ENCODE results near the gene TFPI. TPM values are rescaled to one million over a fixed set of nuclear protein-coding genes. Genes with fewer than 3 reads are reported as not detected.

TFPI gene
- polyA plus RNA-seq, 1 donor from 2014 or later: 0.09 TPM

GRCh38 chr2:187509667-187510417 is 44.4 kb downstream of the TFPI start:
- Mint-ChIP-seq H3K27ac (no peak overlapping the region), H3K9me3 (peaks cover 0 to 3% (median 3%) of the 10 kb centered on the region in 3 donors), H3K4me3 (no peak overlapping the region), H3K27me3 (no peaks in the 10 kb centered on the region), H3K4me1 (no peaks in the 10 kb centered on the region), H3K36me3 (no peaks in the 10 kb centered on the region)

GRCh38 chr2:187506416-187506815 is 47.8 kb downstream of the TFPI start:
- Mint-ChIP-seq H3K9me3 (peaks cover 0 to 3% (median 3%) of the 10 kb centered on the region in 3 donors), H3K4me1 (no peaks in the 10 kb centered on the region), H3K27ac (no peak overlapping the region), H3K27me3 (no peaks in the 10 kb centered on the region), H3K4me3 (no peak overlapping the region), H3K36me3 (no peaks in the 10 kb centered on the region)

GRCh38 chr2:187505065-187505672 is 49.1 kb downstream of the TFPI start:
- no peaks in the 10 kb centered on the region for H3K27me3 Mint-ChIP-seq
- H3K9me3 Mint-ChIP-seq: peaks cover 0 to 3% (median 2%) of the 10 kb centered on the region in 3 donors
- no peak overlapping the region for H3K27ac Mint-ChIP-seq
- H3K4me3 Mint-ChIP-seq: no peak overlapping the region
- H3K4me1 Mint-ChIP-seq: no peaks in the 10 kb centered on the region
- no peaks in the 10 kb centered on the region for H3K36me3 Mint-ChIP-seq

- no peaks in the 10 kb centered on the region for H3K27me3 Mint-ChIP-seq
- H3K9me3 Mint-ChIP-seq: peaks cover 0 to 2% (median 0%) of the 10 kb centered on the region in 3 donors
- H3K36me3 Mint-ChIP-seq: no peaks in the 10 kb centered on the region
- no peak overlapping the region for H3K4me3 Mint-ChIP-seq
- no peak overlapping the region for H3K27ac Mint-ChIP-seq
- H3K4me1 Mint-ChIP-seq: no peaks in the 10 kb centered on the region
Observed at GRCh38 chr2:187504312-187504921, 49.8 kb downstream of the TFPI start.

GRCh38 chr2:187503700-187504099 is 50.5 kb downstream of the TFPI start:
- H3K4me3 Mint-ChIP-seq: no peak overlapping the region

GRCh38 chr2:187502467-187502866 is 51.8 kb downstream of the TFPI start:
- Mint-ChIP-seq H3K4me1 (no peaks in the 10 kb centered on the region), H3K27me3 (no peaks in the 10 kb centered on the region), H3K27ac (no peak overlapping the region), H3K36me3 (no peaks in the 10 kb centered on the region), H3K4me3 (no peak overlapping the region), H3K9me3 (no peaks in the 10 kb centered on the region)

More at GRCh38 chr2:187503700-187504099, 50.5 kb downstream of the TFPI start:
- H3K4me1 Mint-ChIP-seq: no peaks in the 10 kb centered on the region
- peaks cover 0 to 2% (median 0%) of the 10 kb centered on the region in 3 donors for H3K9me3 Mint-ChIP-seq
- no peaks in the 10 kb centered on the region for H3K27me3 Mint-ChIP-seq
- H3K27ac Mint-ChIP-seq: no peak overlapping the region
- no peaks in the 10 kb centered on the region for H3K36me3 Mint-ChIP-seq

GRCh38 chr2:187500585-187501359 is 53.5 kb downstream of the TFPI start:
- Mint-ChIP-seq H3K27ac (no peak overlapping the region), H3K9me3 (no peaks in the 10 kb centered on the region), H3K4me3 (no peak overlapping the region), H3K27me3 (no peaks in the 10 kb centered on the region), H3K36me3 (no peaks in the 10 kb centered on the region), H3K4me1 (no peaks in the 10 kb centered on the region)

- no peak overlapping the region for H3K27ac Mint-ChIP-seq
- no peaks in the 10 kb centered on the region for H3K36me3 Mint-ChIP-seq
- no peaks in the 10 kb centered on the region for H3K9me3 Mint-ChIP-seq
- no peaks in the 10 kb centered on the region for H3K27me3 Mint-ChIP-seq
- no peak overlapping the region for H3K4me3 Mint-ChIP-seq
- H3K4me1 Mint-ChIP-seq: no peaks in the 10 kb centered on the region
Observed at GRCh38 chr2:187499941-187500532, 54.2 kb downstream of the TFPI start.

GRCh38 chr2:187497858-187498463 is 56.3 kb downstream of the TFPI start:
- Mint-ChIP-seq H3K4me3 (no peak overlapping the region), H3K4me1 (no peaks in the 10 kb centered on the region), H3K27ac (no peak overlapping the region), H3K9me3 (no peaks in the 10 kb centered on the region), H3K27me3 (no peaks in the 10 kb centered on the region), H3K36me3 (no peaks in the 10 kb centered on the region)

- no peak overlapping the region for H3K27ac Mint-ChIP-seq
- no peaks in the 10 kb centered on the region for H3K36me3 Mint-ChIP-seq
- no peaks in the 10 kb centered on the region for H3K4me1 Mint-ChIP-seq
- H3K9me3 Mint-ChIP-seq: no peaks in the 10 kb centered on the region
- no peak overlapping the region for H3K4me3 Mint-ChIP-seq
- no peaks in the 10 kb centered on the region for H3K27me3 Mint-ChIP-seq
Observed at GRCh38 chr2:187497140-187497539, 57.1 kb downstream of the TFPI start.

- H3K9me3 Mint-ChIP-seq: peaks cover 0 to 5% (median 0%) of the 10 kb centered on the region in 3 donors
- H3K27ac Mint-ChIP-seq: no peak overlapping the region
- H3K4me1 Mint-ChIP-seq: no peaks in the 10 kb centered on the region
- no peaks in the 10 kb centered on the region for H3K27me3 Mint-ChIP-seq
- no peak overlapping the region for H3K4me3 Mint-ChIP-seq
- H3K36me3 Mint-ChIP-seq: no peaks in the 10 kb centered on the region
Observed at GRCh38 chr2:187495324-187495723, 58.9 kb downstream of the TFPI start.

- H3K4me1 Mint-ChIP-seq: no peaks in the 10 kb centered on the region
- no peak overlapping the region for H3K4me3 Mint-ChIP-seq
- no peak overlapping the region for H3K27ac Mint-ChIP-seq
- H3K27me3 Mint-ChIP-seq: no peaks in the 10 kb centered on the region
- no peaks in the 10 kb centered on the region for H3K36me3 Mint-ChIP-seq
- peaks cover 0 to 5% (median 0%) of the 10 kb centered on the region in 3 donors for H3K9me3 Mint-ChIP-seq
Observed at GRCh38 chr2:187493877-187494568, 60.2 kb downstream of the TFPI start.

- Mint-ChIP-seq H3K4me3 (no peak overlapping the region), H3K27me3 (no peaks in the 10 kb centered on the region), H3K27ac (no peak overlapping the region), H3K9me3 (peaks cover 0 to 5% (median 0%) of the 10 kb centered on the region in 3 donors), H3K4me1 (peaks cover 0 to 1% (median 0%) of the 10 kb centered on the region in 3 donors), H3K36me3 (no peaks in the 10 kb centered on the region)
Observed at GRCh38 chr2:187493180-187493579, 61.1 kb downstream of the TFPI start.

- Mint-ChIP-seq H3K27me3 (no peaks in the 10 kb centered on the region), H3K9me3 (no peaks in the 10 kb centered on the region), H3K27ac (no peak overlapping the region), H3K4me1 (peaks cover 0 to 1% (median 0%) of the 10 kb centered on the region in 3 donors), H3K4me3 (no peak overlapping the region), H3K36me3 (no peaks in the 10 kb centered on the region)
Observed at GRCh38 chr2:187486241-187486640, 68.0 kb downstream of the TFPI start.

Data from IgD-negative memory B cell (primary cell).